Cardiac muscle cell (in vitro differentiated cells and primary cell): ENCODE measurements around the gene FIGN. TPM values are rescaled to one million over a fixed set of nuclear protein-coding genes. Genes with fewer than 3 reads are reported as not detected.

Experiments
- DNase-seq, 2 donors: peaks; one replicate each; pipeline versions ENCODE4 v3.0.0 to v3.0.0-alpha.2; 2010 to 2017; ENCODE audit warnings: low read depth in 1 of 2, low spot score in 1 of 2
- H3K27ac ChIP-seq: fragments of 200-600 bp; sonication (generic); 2 replicates; pipeline ENCODE4 v1.5.1; 2016
- H3K27me3 ChIP-seq: fragments of 200-600 bp; sonication (generic); 2 replicates; pipeline ENCODE4 v1.6.0; 2016; ENCODE audit warnings: control low read depth
- H3K36me3 ChIP-seq: fragments of 200-600 bp; sonication (generic); 2 replicates; pipeline ENCODE4 v1.5.1; 2016; ENCODE audit warnings: control low read depth
- H3K4me1 ChIP-seq: fragments of 200-600 bp; sonication (generic); 2 replicates; pipeline ENCODE4 v1.8.1; 2017; ENCODE audit warnings: low read depth, mild to moderate bottlenecking, mixed run types
- H3K4me3 ChIP-seq: fragments of 200-600 bp; sonication (generic); 2 replicates; pipeline ENCODE4 v1.5.1; 2016; ENCODE audit warnings: mild to moderate bottlenecking
- H3K9me3 ChIP-seq: fragments of 200-600 bp; sonication (generic); 2 replicates; pipeline ENCODE4 v1.5.1; 2017; ENCODE audit warnings: low read depth, mild to moderate bottlenecking, control low read depth
- CTCF ChIP-seq: IDR thresholded peaks from 2 replicates; pipeline ENCODE4 v1.5.1; 2012; ENCODE audit warnings: low read depth, mild to moderate bottlenecking, low read length
- polyA plus RNA-seq: library from polyadenylated mRNA; unstranded; fragments of >200 nt; fragmentation: Nextera tagmentation; extraction: Ambion mirVana; gene quantifications from 2 replicates; pipeline ENCODE4 v1.2.1, GENCODE V29; 2016
- total RNA-seq: library from RNA; depleted of rRNA; stranded (reverse); fragments of >200 nt; gene quantifications from 2 replicates; pipeline ENCODE4 v1.2.3, GENCODE V29; 2016

FIGN gene
- total and polyA plus RNA-seq, 2 experiments from 2014 or later = 12.6 to 51.0 TPM

- Histone ChIP-seq H3K27ac (no peak overlapping the region), H3K4me3 (no peak overlapping the region), H3K36me3 (no peaks in the 10 kb centered on the region), H3K9me3 (no peaks in the 10 kb centered on the region), H3K4me1 (no peaks in the 10 kb centered on the region), H3K27me3 (no peaks in the 10 kb centered on the region)
- DNase-seq = no peak
- no peak for TF ChIP-seq CTCF
Observed at GRCh38 chr2:163570391-163570790, 165.4 kb downstream of the FIGN start.

GRCh38 chr2:163565192-163565591 lies 170.6 kb downstream of the FIGN start:
- no peak overlapping the region for H3K27ac ChIP-seq
- DNase-seq = no peak
- H3K4me1 ChIP-seq = no peaks in the 10 kb centered on the region
- no peaks in the 10 kb centered on the region for H3K36me3 ChIP-seq
- no peak overlapping the region for H3K4me3 ChIP-seq
- H3K27me3 ChIP-seq = no peaks in the 10 kb centered on the region
- H3K9me3 ChIP-seq = no peaks in the 10 kb centered on the region
- TF ChIP-seq CTCF = no peak

DNA sequence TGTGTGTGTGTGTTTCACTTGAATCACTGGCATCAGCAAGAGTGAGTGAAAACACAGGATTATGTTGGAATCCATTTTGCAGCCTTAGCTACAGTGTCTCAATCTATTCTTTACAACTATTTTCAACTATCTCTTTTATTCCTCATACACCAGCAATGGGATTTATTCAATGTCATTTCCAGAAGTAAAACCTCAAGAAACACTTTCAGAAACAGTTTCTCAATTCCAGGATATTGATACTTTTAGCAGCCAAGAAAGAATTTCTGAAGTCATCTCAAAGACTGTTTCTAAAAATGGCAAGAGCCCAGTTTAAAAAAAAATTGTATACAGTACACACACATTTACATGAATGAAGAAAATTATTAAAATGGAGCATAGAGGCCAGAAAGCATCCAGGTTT lies 171.6 kb downstream of the FIGN start:
- H3K4me1 ChIP-seq = no peaks in the 10 kb centered on the region
- no peak overlapping the region for H3K27ac ChIP-seq
- no peaks in the 10 kb centered on the region for H3K27me3 ChIP-seq
- no peaks in the 10 kb centered on the region for H3K36me3 ChIP-seq
- H3K9me3 ChIP-seq = no peaks in the 10 kb centered on the region
- no peak for DNase-seq
- no peak for TF ChIP-seq CTCF
- no peak overlapping the region for H3K4me3 ChIP-seq

DNA sequence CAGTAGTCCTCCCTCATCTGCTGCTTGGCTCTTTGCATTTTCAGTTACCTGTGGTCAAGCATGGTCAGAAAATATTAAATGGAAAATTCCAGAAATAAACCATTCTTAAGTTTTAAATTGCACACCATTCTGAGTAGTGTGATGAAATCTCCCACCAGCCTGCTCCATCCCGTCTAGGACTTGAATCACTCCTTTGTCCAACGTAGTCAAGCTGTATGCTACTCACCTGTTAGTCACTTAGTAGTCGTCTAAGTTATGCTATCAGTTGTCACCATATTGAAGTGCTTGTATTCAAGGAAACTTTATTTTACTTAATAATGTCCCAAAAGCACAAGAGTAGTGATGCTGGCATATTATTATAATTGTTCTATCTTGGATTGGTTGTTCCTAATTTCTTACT lies 172.5 kb downstream of the FIGN start:
- TF ChIP-seq CTCF = no peak
- no peak for DNase-seq

GRCh38 chr2:163558251-163559021 lies 177.4 kb downstream of the FIGN start:
- no peaks in the 10 kb centered on the region for H3K9me3 ChIP-seq
- no peak for TF ChIP-seq CTCF
- DNase-seq = no peak
- H3K27ac ChIP-seq = no peak overlapping the region
- no peaks in the 10 kb centered on the region for H3K36me3 ChIP-seq
- H3K27me3 ChIP-seq = no peaks in the 10 kb centered on the region
- no peak overlapping the region for H3K4me3 ChIP-seq
- no peaks in the 10 kb centered on the region for H3K4me1 ChIP-seq

More for the DNA sequence above, 172.5 kb downstream of the FIGN start:
- no peak overlapping the region for H3K4me3 ChIP-seq
- no peaks in the 10 kb centered on the region for H3K4me1 ChIP-seq
- no peaks in the 10 kb centered on the region for H3K27me3 ChIP-seq
- H3K36me3 ChIP-seq = no peaks in the 10 kb centered on the region
- H3K27ac ChIP-seq = no peak overlapping the region
- H3K9me3 ChIP-seq = no peaks in the 10 kb centered on the region
